ENCODE measurements around the gene MFSD8.
A peak's percentile ranks its signal among the peaks of the same experiment; 100 is the strongest.
"Not testable (repeated sequence)": the region's sequence is repeated elsewhere in the genome, so short reads cannot be mapped to it uniquely, and the experiment has no call there.

The MFSD8 gene

GRCh38 chr4:127930175-127930574 is 34.8 kb downstream of the MFSD8 start:
- DNase-seq = no peak

GRCh38 chr4:127925720-127926119 is 39.3 kb downstream of the MFSD8 start:
- DNase-seq = not testable (repeated sequence)

- DNase-seq = no peak
These were observed 42.7 kb downstream of the MFSD8 start for GRCh38 chr4:127922226-127922625.

- DNase-seq = no peak
These were observed 44.5 kb downstream of the MFSD8 start for GRCh38 chr4:127920521-127920920.

GRCh38 chr4:127917151-127917550 is 47.8 kb downstream of the MFSD8 start:
- no peak for DNase-seq

- DNase-seq = no peak
These were observed 48.5 kb downstream of the MFSD8 start for GRCh38 chr4:127916512-127916911.

GRCh38 chr4:127905029-127905428 is 59.9 kb downstream of the MFSD8 start:
- DNase-seq = no peak

- not testable (repeated sequence) for DNase-seq
These were observed 65.3 kb downstream of the MFSD8 start for GRCh38 chr4:127899682-127900081.

- no peak for DNase-seq
These were observed 68.4 kb downstream of the MFSD8 start for GRCh38 chr4:127896528-127896927.

GRCh38 chr4:127896069-127896468 is 68.9 kb downstream of the MFSD8 start:
- no peak for DNase-seq

GRCh38 chr4:127889903-127890302 is 75.1 kb downstream of the MFSD8 start:
- DNase-seq = peak; percentile 53

- DNase-seq = peak; percentile 81
These were observed 76.4 kb downstream of the MFSD8 start for GRCh38 chr4:127888559-127888958.

- no peak for DNase-seq
These were observed 83.5 kb downstream of the MFSD8 start for GRCh38 chr4:127881563-127881864.

GRCh38 chr4:127880763-127881562 is 84.0 kb downstream of the MFSD8 start, which contains the start of gene PLK4:
Gene PLK4, plus strand, starts transcription at chr4:127880893. Its CDS starts 242 bp downstream, at chr4:127881135.
- peak; percentile 95 for DNase-seq

- DNase-seq = no peak
These were observed 89.2 kb downstream of the MFSD8 start for GRCh38 chr4:127875791-127876190.

GRCh38 chr4:127870688-127871087 is 94.3 kb downstream of the MFSD8 start:
- no peak for DNase-seq

GRCh38 chr4:127870281-127870680 is 94.7 kb downstream of the MFSD8 start:
- DNase-seq = no peak

GRCh38 chr4:127868196-127868595 is 96.8 kb downstream of the MFSD8 start:
- DNase-seq = no peak

Measured in NCI-H69 (cell line).